ENCODE results near the gene LRMDA.

DNA sequence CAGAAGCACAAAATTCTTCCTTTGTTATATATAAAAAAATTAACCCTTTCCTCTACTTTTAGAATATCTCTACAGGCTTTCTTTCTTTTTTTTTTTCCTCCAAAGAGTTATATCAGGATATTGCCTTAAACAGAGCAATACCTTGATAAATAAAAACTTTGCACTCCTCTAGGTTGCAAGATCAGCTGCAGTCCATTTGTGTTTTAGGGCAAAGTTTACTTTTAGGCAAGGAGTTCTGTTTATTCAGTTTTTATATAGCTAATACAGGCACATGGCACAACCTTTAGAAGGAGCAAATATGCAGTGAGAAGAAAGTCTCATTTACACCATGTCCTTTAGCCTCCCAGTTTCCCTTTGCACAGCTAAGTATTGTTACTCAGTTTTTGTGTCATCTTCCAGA lies 10.3 kb downstream of the LRMDA start:
- TF ChIP-seq, protein P1, sequence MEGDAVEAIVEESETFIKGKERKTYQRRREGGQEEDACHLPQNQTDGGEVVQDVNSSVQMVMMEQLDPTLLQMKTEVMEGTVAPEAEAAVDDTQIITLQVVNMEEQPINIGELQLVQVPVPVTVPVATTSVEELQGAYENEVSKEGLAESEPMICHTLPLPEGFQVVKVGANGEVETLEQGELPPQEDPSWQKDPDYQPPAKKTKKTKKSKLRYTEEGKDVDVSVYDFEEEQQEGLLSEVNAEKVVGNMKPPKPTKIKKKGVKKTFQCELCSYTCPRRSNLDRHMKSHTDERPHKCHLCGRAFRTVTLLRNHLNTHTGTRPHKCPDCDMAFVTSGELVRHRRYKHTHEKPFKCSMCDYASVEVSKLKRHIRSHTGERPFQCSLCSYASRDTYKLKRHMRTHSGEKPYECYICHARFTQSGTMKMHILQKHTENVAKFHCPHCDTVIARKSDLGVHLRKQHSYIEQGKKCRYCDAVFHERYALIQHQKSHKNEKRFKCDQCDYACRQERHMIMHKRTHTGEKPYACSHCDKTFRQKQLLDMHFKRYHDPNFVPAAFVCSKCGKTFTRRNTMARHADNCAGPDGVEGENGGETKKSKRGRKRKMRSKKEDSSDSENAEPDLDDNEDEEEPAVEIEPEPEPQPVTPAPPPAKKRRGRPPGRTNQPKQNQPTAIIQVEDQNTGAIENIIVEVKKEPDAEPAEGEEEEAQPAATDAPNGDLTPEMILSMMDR (IDR thresholded peaks at IDR 0.05) = no peak
- TF ChIP-seq POLR2A (IDR thresholded peaks at IDR 0.05) = no peak

Measured in adrenal gland (tissue), 5 donors.